ENCODE results near the gene CRACR2B.

The CRACR2B gene

DNA sequence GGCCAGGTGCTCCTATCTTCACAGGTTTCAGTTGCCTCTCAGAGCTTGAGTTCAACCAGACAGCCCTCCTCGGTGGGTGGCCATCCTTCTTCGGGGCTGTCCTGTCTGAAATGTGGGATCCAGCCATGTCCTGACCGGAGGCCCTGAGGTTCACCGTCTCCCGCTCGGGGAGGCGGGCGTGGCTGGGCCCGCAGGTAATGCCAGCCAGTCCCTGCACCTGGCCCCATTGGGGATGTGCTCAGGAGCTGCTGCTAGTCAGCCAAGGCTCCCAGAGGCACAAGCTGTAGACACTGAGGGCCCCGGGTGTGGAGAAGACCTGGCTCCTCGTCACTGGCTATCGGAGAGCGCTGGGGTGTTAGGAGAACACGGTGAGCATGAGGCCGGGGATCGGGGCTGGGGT, 47.5 kb downstream of the CRACR2B start:
- no peaks in the 10 kb centered on the region for H3K27me3 ChIP-seq (ENCODE audit: control insufficient read depth, insufficient read depth, low read length)
- H3K79me2 ChIP-seq: no peaks in the 10 kb centered on the region
- no peak overlapping the region for H2AFZ ChIP-seq
- no peak overlapping the region for H3K4me3 ChIP-seq (ENCODE audit: low read depth, low read length)
- H3K9me3 ChIP-seq (ENCODE audit: control insufficient read depth, low read length): no peaks in the 10 kb centered on the region
- TF ChIP-seq, protein P1, sequence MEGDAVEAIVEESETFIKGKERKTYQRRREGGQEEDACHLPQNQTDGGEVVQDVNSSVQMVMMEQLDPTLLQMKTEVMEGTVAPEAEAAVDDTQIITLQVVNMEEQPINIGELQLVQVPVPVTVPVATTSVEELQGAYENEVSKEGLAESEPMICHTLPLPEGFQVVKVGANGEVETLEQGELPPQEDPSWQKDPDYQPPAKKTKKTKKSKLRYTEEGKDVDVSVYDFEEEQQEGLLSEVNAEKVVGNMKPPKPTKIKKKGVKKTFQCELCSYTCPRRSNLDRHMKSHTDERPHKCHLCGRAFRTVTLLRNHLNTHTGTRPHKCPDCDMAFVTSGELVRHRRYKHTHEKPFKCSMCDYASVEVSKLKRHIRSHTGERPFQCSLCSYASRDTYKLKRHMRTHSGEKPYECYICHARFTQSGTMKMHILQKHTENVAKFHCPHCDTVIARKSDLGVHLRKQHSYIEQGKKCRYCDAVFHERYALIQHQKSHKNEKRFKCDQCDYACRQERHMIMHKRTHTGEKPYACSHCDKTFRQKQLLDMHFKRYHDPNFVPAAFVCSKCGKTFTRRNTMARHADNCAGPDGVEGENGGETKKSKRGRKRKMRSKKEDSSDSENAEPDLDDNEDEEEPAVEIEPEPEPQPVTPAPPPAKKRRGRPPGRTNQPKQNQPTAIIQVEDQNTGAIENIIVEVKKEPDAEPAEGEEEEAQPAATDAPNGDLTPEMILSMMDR (IDR thresholded peaks at IDR 0.05): no peak
- H3K9ac ChIP-seq: no peak overlapping the region
- no peak overlapping the region for H3K27ac ChIP-seq
- H3K36me3 ChIP-seq (ENCODE audit: control insufficient read depth, insufficient read depth, low read length): no peaks in the 10 kb centered on the region
- no peaks in the 10 kb centered on the region for H3K4me1 ChIP-seq
- H3K4me2 ChIP-seq (ENCODE audit: low read length): no peak overlapping the region

DNA sequence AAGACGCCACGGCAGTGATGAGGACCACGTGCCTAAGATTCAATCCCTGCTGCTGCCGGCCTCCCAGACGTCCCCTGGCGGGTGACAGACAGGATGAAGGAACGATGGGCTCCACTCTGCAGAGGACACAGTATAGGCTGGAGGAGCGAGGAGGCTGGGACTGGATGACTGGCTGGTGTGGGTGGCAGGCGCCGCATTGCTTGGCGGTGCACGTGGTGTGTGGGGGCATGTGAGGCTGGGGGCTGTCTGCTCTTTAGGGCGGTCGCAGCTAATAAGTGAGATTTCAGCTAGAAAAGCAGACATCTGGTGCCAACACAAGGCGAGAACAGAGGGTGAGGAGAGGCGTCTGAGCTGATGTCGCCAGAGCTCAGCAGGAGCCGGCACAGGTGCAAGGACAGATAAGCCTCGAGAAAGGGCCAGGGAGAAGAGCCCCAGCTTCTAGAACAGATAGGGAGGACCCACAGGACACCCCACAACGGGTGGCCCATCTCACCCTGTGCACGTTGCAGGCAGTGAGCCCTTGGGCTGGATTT, 48.1 kb downstream of the CRACR2B start:
- Histone ChIP-seq H3K36me3 (ENCODE audit: control insufficient read depth, insufficient read depth, low read length) (no peaks in the 10 kb centered on the region), H3K79me2 (no peaks in the 10 kb centered on the region), H3K4me2 (ENCODE audit: low read length) (peak overlapping the region; percentile 31), H3K9ac (no peak overlapping the region), H3K4me3 (ENCODE audit: low read depth, low read length) (no peak overlapping the region), H3K4me1 (no peaks in the 10 kb centered on the region), H3K27me3 (ENCODE audit: control insufficient read depth, insufficient read depth, low read length) (no peaks in the 10 kb centered on the region), H2AFZ (no peak overlapping the region), H3K9me3 (ENCODE audit: control insufficient read depth, low read length) (no peaks in the 10 kb centered on the region), H3K27ac (no peak overlapping the region)
- TF ChIP-seq, protein P1 (IDR thresholded peaks at IDR 0.05): no peak

DNA sequence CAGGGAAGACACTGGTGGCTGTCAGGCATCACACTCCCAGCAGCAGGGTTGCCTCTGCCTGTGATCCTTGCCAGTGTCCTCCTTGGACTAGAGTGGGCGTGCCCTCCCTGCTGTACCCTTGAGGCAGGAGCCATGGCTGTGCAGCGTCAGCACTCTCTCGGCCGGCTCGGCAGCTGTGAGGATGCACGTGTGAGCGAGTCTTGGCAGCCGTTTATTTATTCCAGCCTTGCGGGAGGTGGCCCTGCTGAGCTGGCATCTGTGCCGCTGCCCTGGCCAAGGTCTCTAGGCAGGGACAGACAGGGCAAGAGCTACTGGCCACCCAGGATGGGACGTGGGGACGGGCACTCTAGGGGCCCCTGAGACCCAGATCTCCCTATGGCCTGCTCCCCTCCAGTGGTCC, 48.8 kb downstream of the CRACR2B start:
- no peak overlapping the region for H3K9ac ChIP-seq
- H3K4me2 ChIP-seq (ENCODE audit: low read length): peak overlapping the region; percentile 31
- no peaks in the 10 kb centered on the region for H3K36me3 ChIP-seq (ENCODE audit: control insufficient read depth, insufficient read depth, low read length)
- no peak overlapping the region for H3K27ac ChIP-seq
- no peaks in the 10 kb centered on the region for H3K27me3 ChIP-seq (ENCODE audit: control insufficient read depth, insufficient read depth, low read length)
- H3K4me1 ChIP-seq: no peaks in the 10 kb centered on the region
- H3K79me2 ChIP-seq: no peaks in the 10 kb centered on the region
- H2AFZ ChIP-seq: no peak overlapping the region
- TF ChIP-seq, protein P1 (IDR thresholded peaks at IDR 0.05): no peak
- no peak overlapping the region for H3K4me3 ChIP-seq (ENCODE audit: low read depth, low read length)
- no peaks in the 10 kb centered on the region for H3K9me3 ChIP-seq (ENCODE audit: control insufficient read depth, low read length)

DNA sequence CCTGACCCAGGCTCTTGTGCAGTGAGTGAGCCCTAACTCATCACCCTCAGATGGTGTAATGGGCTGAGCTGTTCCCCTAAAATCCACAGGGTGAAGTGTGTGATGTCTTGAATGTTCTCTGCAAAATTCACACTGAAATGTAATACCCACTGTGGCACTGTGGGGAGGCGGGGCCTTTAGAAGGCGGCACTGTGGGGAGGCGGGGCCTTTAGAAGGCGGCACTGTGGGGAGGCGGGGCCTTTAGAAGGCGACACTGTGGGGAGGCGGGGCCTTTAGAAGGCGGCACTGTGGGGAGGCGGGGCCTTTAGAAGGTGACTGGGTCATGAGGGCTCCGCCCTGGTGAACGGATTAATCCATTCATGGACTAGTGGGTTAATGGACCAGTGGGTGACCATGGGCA, 49.8 kb downstream of the CRACR2B start:
- H3K36me3 ChIP-seq (ENCODE audit: control insufficient read depth, insufficient read depth, low read length): no peaks in the 10 kb centered on the region
- no peak overlapping the region for H2AFZ ChIP-seq
- H3K27ac ChIP-seq: no peak overlapping the region
- no peaks in the 10 kb centered on the region for H3K79me2 ChIP-seq
- TF ChIP-seq, protein P1 (IDR thresholded peaks at IDR 0.05): no peak
- H3K4me1 ChIP-seq: no peaks in the 10 kb centered on the region
- H3K9ac ChIP-seq: no peak overlapping the region
- H3K27me3 ChIP-seq (ENCODE audit: control insufficient read depth, insufficient read depth, low read length): no peaks in the 10 kb centered on the region
- no peak overlapping the region for H3K4me2 ChIP-seq (ENCODE audit: low read length)
- no peaks in the 10 kb centered on the region for H3K9me3 ChIP-seq (ENCODE audit: control insufficient read depth, low read length)
- no peak overlapping the region for H3K4me3 ChIP-seq (ENCODE audit: low read depth, low read length)

DNA sequence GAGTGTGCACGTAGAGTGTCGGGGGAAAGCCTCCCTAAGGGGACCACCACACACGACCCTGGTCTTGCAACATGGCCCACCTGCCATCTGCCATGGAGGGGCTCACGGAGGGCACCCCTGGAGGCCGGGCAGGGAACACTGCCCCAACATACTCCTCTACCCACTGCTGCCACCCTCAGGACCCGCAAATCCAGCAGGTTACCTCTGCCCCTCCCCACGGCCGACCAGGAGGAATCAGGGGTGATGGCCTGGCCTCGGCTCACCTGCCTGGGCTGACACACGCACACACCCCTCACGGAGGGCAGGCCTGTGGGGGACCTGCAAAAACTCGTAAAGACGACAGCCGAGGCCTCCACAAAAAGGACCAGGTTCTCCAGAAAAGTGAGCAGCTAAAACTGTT, 52.7 kb downstream of the CRACR2B start:
- H3K36me3 ChIP-seq (ENCODE audit: control insufficient read depth, insufficient read depth, low read length): no peaks in the 10 kb centered on the region

More for the DNA sequence above, 52.7 kb downstream of the CRACR2B start:
- Histone ChIP-seq H3K27me3 (ENCODE audit: control insufficient read depth, insufficient read depth, low read length) (no peaks in the 10 kb centered on the region), H3K4me3 (ENCODE audit: low read depth, low read length) (no peak overlapping the region), H2AFZ (no peak overlapping the region), H3K9me3 (ENCODE audit: control insufficient read depth, low read length) (no peaks in the 10 kb centered on the region), H3K9ac (no peak overlapping the region), H3K4me1 (no peaks in the 10 kb centered on the region), H3K27ac (no peak overlapping the region), H3K79me2 (no peaks in the 10 kb centered on the region), H3K4me2 (ENCODE audit: low read length) (no peak overlapping the region)
- TF ChIP-seq, protein P1 (IDR thresholded peaks at IDR 0.05): no peak

Data from parathyroid adenoma (tissue), 2 donors.